DOHH2 (cell line): Measurements from ENCODE around the gene CFAP53.

Source experiments
- H3F3A ChIP-seq: fragments of 200-600 bp; sonication (generic), shearing (Covaris generic); 2 replicates; pipeline ENCODE4 v1.6.0; 2016; ENCODE audit warnings: antibody characterized with exemption, mild to moderate bottlenecking; ENCODE audit not compliant: control insufficient read depth, insufficient read depth
- H3K27ac ChIP-seq: fragments of 200-600 bp; sonication (generic); 2 replicates; pipeline ENCODE4 v1.5.1; 2014; ENCODE audit warnings: low read depth, mild to moderate bottlenecking, low read length, moderate library complexity
- H3K27me3 ChIP-seq: fragments of 200-600 bp; sonication (generic); 2 replicates; pipeline ENCODE4 v1.6.1; 2014; ENCODE audit warnings: mild to moderate bottlenecking, low read length, mixed read lengths; ENCODE audit not compliant: control insufficient read depth
- H3K36me3 ChIP-seq: fragments of 200-600 bp; sonication (generic); 2 replicates; pipeline ENCODE4 v1.6.1; 2014; ENCODE audit warnings: mild to moderate bottlenecking, low read length, moderate library complexity, mixed read lengths; ENCODE audit not compliant: control insufficient read depth
- H3K4me1 ChIP-seq: fragments of 200-600 bp; sonication (generic); 2 replicates; pipeline ENCODE4 v1.6.1; 2014; ENCODE audit warnings: mild to moderate bottlenecking, low read length, mixed read lengths; ENCODE audit not compliant: control insufficient read depth
- H3K4me2 ChIP-seq: fragments of 200-600 bp; sonication (generic); 2 replicates; pipeline ENCODE4 v1.6.0; 2014; ENCODE audit warnings: mild to moderate bottlenecking, low read length, moderate library complexity
- H3K4me3 ChIP-seq: fragments of 200-600 bp; sonication (generic); 2 replicates; pipeline ENCODE4 v1.5.1; 2014; ENCODE audit warnings: mild to moderate bottlenecking, low read length, mixed read lengths
- H3K79me2 ChIP-seq: fragments of 200-600 bp; sonication (generic); 2 replicates; pipeline ENCODE4 v1.6.1; 2014; ENCODE audit warnings: mild to moderate bottlenecking, low read length, mixed read lengths; ENCODE audit not compliant: control insufficient read depth
- H3K9me2 ChIP-seq: fragments of 200-600 bp; sonication (generic); replicated peaks from 2 replicates; pipeline ENCODE4 v1.6.1; 2014; ENCODE audit warnings: mild to moderate bottlenecking, low read length, mixed read lengths; ENCODE audit not compliant: control insufficient read depth
- H3K9me3 ChIP-seq: fragments of 200-600 bp; sonication (generic); 2 replicates; pipeline ENCODE4 v1.6.1; 2014; ENCODE audit warnings: antibody characterized with exemption, low read length, mixed read lengths; ENCODE audit not compliant: control insufficient read depth, insufficient read depth
- H4K20me1 ChIP-seq: fragments of 200-600 bp; sonication (generic); 2 replicates; pipeline ENCODE4 v1.6.0; 2014; ENCODE audit warnings: low read depth, mild to moderate bottlenecking, antibody characterized with exemption, low read length, moderate library complexity; ENCODE audit not compliant: control insufficient read depth, insufficient read depth
- CTCF ChIP-seq: fragments of 200-600 bp; sonication (generic); IDR thresholded peaks from one replicate; pipeline ENCODE4 v1.5.1; 2014; ENCODE audit warnings: antibody characterized with exemption, mild to moderate bottlenecking, low read depth, low read length; ENCODE audit not compliant: poor library complexity, severe bottlenecking
- EZH2phosphoT487 ChIP-seq: fragments of 200-600 bp; sonication (generic); IDR thresholded peaks from 2 replicates; pipeline ENCODE4 v1.6.1; 2017; ENCODE audit warnings: borderline replicate concordance, mild to moderate bottlenecking, antibody characterized with exemption, low read length, moderate library complexity, mixed read lengths

CFAP53 gene

GRCh38 chr18:50306944-50307343 lies 40.6 kb upstream of the CFAP53 start:
- Histone ChIP-seq H4K20me1 (no peaks in the 10 kb centered on the region), H3K4me2 (peak overlapping the region; percentile 86), H3K9me3 (peaks cover 5% of the 10 kb centered on the region; the same call in 1 of the 2 replicates), H3K4me1 (peaks cover 25% of the 10 kb centered on the region), H3K9me2 (no peaks in the 10 kb centered on the region), H3K27ac (no peak overlapping the region), H3K79me2 (no peaks in the 10 kb centered on the region), H3K36me3 (no peaks in the 10 kb centered on the region), H3K4me3 (peak overlapping the region; percentile 75), H3F3A (no peaks in the 10 kb centered on the region), H3K27me3 (no peaks in the 10 kb centered on the region)
- TF ChIP-seq CTCF (no peak), EZH2phosphoT487 (no peak)

- Histone ChIP-seq H3K4me3 (no peak overlapping the region), H3K9me2 (no peaks in the 10 kb centered on the region), H3K36me3 (no peaks in the 10 kb centered on the region), H3K27me3 (no peaks in the 10 kb centered on the region), H3K27ac (no peak overlapping the region), H4K20me1 (no peaks in the 10 kb centered on the region), H3K9me3 (peaks cover 5% of the 10 kb centered on the region; the same call in 1 of the 2 replicates), H3K4me1 (peaks cover 12% of the 10 kb centered on the region), H3K79me2 (no peaks in the 10 kb centered on the region), H3K4me2 (no peak overlapping the region), H3F3A (no peaks in the 10 kb centered on the region)
- TF ChIP-seq CTCF (no peak), EZH2phosphoT487 (no peak)
These were observed 34.8 kb upstream of the CFAP53 start for GRCh38 chr18:50301074-50301473.

- H3K4me3 ChIP-seq: no peak overlapping the region
- TF ChIP-seq EZH2phosphoT487 (no peak), CTCF (no peak)
- H3F3A ChIP-seq: no peaks in the 10 kb centered on the region
- no peak overlapping the region for H3K4me2 ChIP-seq
- H3K27me3 ChIP-seq: no peaks in the 10 kb centered on the region
- H3K36me3 ChIP-seq: no peaks in the 10 kb centered on the region
- no peaks in the 10 kb centered on the region for H3K79me2 ChIP-seq
- no peaks in the 10 kb centered on the region for H3K9me3 ChIP-seq
- H4K20me1 ChIP-seq: no peaks in the 10 kb centered on the region
- H3K4me1 ChIP-seq: peaks cover 12% of the 10 kb centered on the region
- no peaks in the 10 kb centered on the region for H3K9me2 ChIP-seq
- H3K27ac ChIP-seq: no peak overlapping the region
These were observed 33.5 kb upstream of the CFAP53 start for GRCh38 chr18:50299626-50300388.
